Thoracic aorta (tissue), 2 donors: Measurements from ENCODE around the gene TEX28. TPM values are rescaled to one million over a fixed set of nuclear protein-coding genes. Genes with fewer than 3 reads are reported as not detected.
"Not testable (repeated sequence)": the region's sequence is repeated elsewhere in the genome, so short reads cannot be mapped to it uniquely, and the experiment has no call there.

ENCODE experiments used
- ATAC-seq: fragments of 150-250 bp; one replicate; pipeline ENCODE4 v1.8.0; 2017; ENCODE audit warnings: low read depth; ENCODE audit not compliant: insufficient number of reproducible peaks, low FRiP score
- DNase-seq: peaks from one replicate; pipeline ENCODE4 v3.0.0-alpha.2; 2020; ENCODE audit warnings: low spot score
- H3K27ac ChIP-seq, 2 donors: fragments of 200-600 bp; sonication (generic); 1 replicate in 1 of 2; 2 replicates in 1 of 2; pipeline ENCODE4 v1.5.1; 2016; ENCODE audit warnings: mild to moderate bottlenecking in 2 of 2, moderate library complexity in 2 of 2
- H3K27me3 ChIP-seq: fragments of 200-600 bp; sonication (generic); replicated peaks from 2 replicates; pipeline ENCODE4 v1.6.0; 2016; ENCODE audit warnings: mild to moderate bottlenecking; ENCODE audit not compliant: insufficient read depth
- H3K36me3 ChIP-seq: fragments of 200-600 bp; sonication (generic); one replicate; pipeline ENCODE4 v1.5.1; 2016
- H3K4me1 ChIP-seq, 2 donors: fragments of 200-600 bp; sonication (generic); 1 replicate in 1 of 2; 2 replicates in 1 of 2; pipeline versions ENCODE4 v1.5.1 to v1.6.0; 2016; ENCODE audit warnings: low read depth in 2 of 2, mild to moderate bottlenecking in 1 of 2; ENCODE audit not compliant: control insufficient read depth in 1 of 2
- H3K4me3 ChIP-seq: fragments of 200-600 bp; sonication (generic); 2 replicates; pipeline ENCODE4 v1.5.1; 2016; ENCODE audit warnings: mild to moderate bottlenecking
- H3K9me3 ChIP-seq: fragments of 200-600 bp; sonication (generic); 2 replicates; pipeline ENCODE4 v1.5.1; 2016
- CTCF ChIP-seq: fragments of 200-600 bp; sonication (generic); IDR thresholded peaks from one replicate; pipeline ENCODE4 v1.5.1; 2019; ENCODE audit warnings: antibody characterized with exemption
- total RNA-seq, 2 donors: library from RNA; depleted of rRNA; stranded (reverse); fragments of >200 nt; gene quantifications; one replicate each; pipeline versions ENCODE4 v1.1.0 to v1.2.3, GENCODE V29; 2016

Gene TEX28
- total RNA-seq, 2 donors from 2014 or later = not detected

- no peak overlapping the region for H3K4me3 ChIP-seq
- H3K27me3 ChIP-seq = no peaks in the 10 kb centered on the region
Observed at GRCh38 chrX:154305541-154306205, 10.7 kb upstream of the TEX28 start.

DNA sequence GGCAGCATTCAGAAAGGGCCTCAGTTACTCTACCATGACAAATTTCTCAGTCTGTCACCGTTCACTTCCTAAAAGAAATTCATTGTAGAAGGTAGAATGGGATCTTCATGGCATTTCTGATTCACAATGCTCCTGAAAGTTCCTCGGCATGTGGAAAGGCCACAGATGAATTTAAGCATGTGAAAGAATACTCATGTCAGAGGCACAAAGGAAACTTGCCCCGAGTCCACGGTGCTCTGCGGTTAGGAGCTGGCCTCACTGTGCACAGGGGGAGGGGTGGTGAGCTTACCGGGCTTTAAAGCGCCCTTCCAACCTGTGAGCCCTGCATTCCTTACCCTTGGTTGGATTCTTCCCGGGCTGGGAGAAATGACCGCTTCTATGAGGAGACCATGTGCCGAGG lies 9.9 kb upstream of the TEX28 start:
- Histone ChIP-seq H3K4me1 (no peaks in the 10 kb centered on the region), H3K27ac (no peak overlapping the region), H3K36me3 (no peaks in the 10 kb centered on the region), H3K4me3 (no peak overlapping the region), H3K9me3 (no peaks in the 10 kb centered on the region), H3K27me3 (no peaks in the 10 kb centered on the region)
- ATAC-seq (no peak), DNase-seq (no peak)
- TF ChIP-seq CTCF = no peak

More at GRCh38 chrX:154305541-154306205, 10.7 kb upstream of the TEX28 start:
- Histone ChIP-seq H3K9me3 (no peaks in the 10 kb centered on the region), H3K27ac (peak overlapping the region in 1 of 2 donors; percentile 34), H3K4me1 (no peaks in the 10 kb centered on the region), H3K36me3 (no peaks in the 10 kb centered on the region)
- ATAC-seq = no peak
- DNase-seq = no peak
- TF ChIP-seq CTCF = no peak

- H3K4me3 ChIP-seq = no peak overlapping the region
- H3K36me3 ChIP-seq = no peaks in the 10 kb centered on the region
- TF ChIP-seq CTCF = no peak
- DNase-seq = no peak
- H3K27ac ChIP-seq = no peak overlapping the region
- no peak for ATAC-seq
- no peaks in the 10 kb centered on the region for H3K4me1 ChIP-seq
- no peaks in the 10 kb centered on the region for H3K9me3 ChIP-seq
- no peaks in the 10 kb centered on the region for H3K27me3 ChIP-seq
Observed at GRCh38 chrX:154303476-154303875, 8.6 kb upstream of the TEX28 start.

DNA sequence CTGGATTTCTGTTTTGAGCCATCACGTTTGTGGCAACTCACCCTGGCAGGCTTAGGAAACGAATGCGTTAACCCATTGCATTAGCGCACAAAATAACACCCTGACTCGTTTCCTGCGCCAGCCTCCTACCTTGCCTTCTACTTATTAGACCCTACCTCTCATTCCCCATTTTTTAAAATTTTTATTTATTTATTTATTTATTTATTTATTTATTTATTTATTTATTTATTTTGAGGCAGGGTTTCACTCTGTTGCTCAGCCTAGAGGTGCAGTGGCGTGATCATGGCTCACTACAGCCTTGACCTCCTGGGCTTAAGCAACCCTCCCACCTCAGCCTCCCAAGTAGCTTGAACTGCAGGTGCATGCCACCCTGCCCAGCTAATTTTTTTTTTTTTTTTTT lies 8.1 kb upstream of the TEX28 start:
- not testable (repeated sequence) for H3K27ac ChIP-seq, H3K27me3 ChIP-seq, H3K36me3 ChIP-seq, H3K4me3 ChIP-seq, H3K4me1 ChIP-seq, ATAC-seq, H3K9me3 ChIP-seq, DNase-seq

- H3K27ac ChIP-seq = no peak overlapping the region
- H3K27me3 ChIP-seq = no peaks in the 10 kb centered on the region
- TF ChIP-seq CTCF = no peak
- DNase-seq (no peak), ATAC-seq (no peak)
- H3K4me1 ChIP-seq = no peaks in the 10 kb centered on the region
- H3K9me3 ChIP-seq = no peaks in the 10 kb centered on the region
- H3K36me3 ChIP-seq = no peaks in the 10 kb centered on the region
- no peak overlapping the region for H3K4me3 ChIP-seq
Observed at GRCh38 chrX:154300816-154301215, 5.9 kb upstream of the TEX28 start.

DNA sequence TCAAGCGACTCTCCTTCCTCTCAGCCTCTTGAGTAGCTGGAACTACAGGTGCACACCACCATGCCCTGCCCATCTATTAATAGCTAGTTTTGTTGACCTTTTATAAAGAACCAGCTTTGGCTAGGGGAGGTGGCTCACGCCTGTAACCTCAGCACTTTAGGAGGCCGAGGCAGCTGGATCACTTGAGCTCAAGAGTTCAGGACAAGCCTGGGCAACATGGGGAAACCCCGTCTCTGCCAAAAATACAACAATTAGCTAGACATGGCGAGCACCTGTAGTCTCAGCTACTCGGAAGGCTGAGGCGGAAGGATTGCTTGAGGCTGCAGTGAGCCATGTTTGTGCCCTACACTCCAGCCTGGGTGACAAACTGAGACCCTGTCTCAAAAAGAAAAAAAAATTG lies 3.4 kb upstream of the TEX28 start:
- no peak for ATAC-seq
- Histone ChIP-seq H3K27ac (no peak overlapping the region), H3K9me3 (no peaks in the 10 kb centered on the region), H3K4me1 (no peaks in the 10 kb centered on the region), H3K36me3 (no peaks in the 10 kb centered on the region), H3K27me3 (no peaks in the 10 kb centered on the region), H3K4me3 (no peak overlapping the region)
- TF ChIP-seq CTCF = no peak
- DNase-seq = no peak
